ENCODE measurements around the gene ENDOD1. TPM values are rescaled to one million over a fixed set of nuclear protein-coding genes. Genes with fewer than 3 reads are reported as not detected.

ENDOD1 gene
- total RNA-seq, 1 experiment from 2014 or later: 32.1 TPM

- Histone ChIP-seq H3K36me3 (ENCODE audit: low read depth, low read length) (no peaks in the 10 kb centered on the region), H3K4me2 (ENCODE audit: low read length) (no peak overlapping the region), H3K79me2 (ENCODE audit: low read length) (no peaks in the 10 kb centered on the region), H3K9me2 (replicated peaks; ENCODE audit: low read length) (no peaks in the 10 kb centered on the region), H3F3A (ENCODE audit: low read length, unreplicated experiment) (no peaks in the 10 kb centered on the region), H2AFZ (ENCODE audit: low read length) (no peak overlapping the region), H3K27ac (ENCODE audit: low read length) (no peak overlapping the region), H3K27me3 (ENCODE audit: low read length) (peaks cover 50% of the 10 kb centered on the region), H3K9ac (ENCODE audit: low read length) (no peak overlapping the region), H3K9me3 (ENCODE audit: low read length) (no peaks in the 10 kb centered on the region), H4K20me1 (ENCODE audit: low read length) (no peaks in the 10 kb centered on the region), H3K4me3 (ENCODE audit: low read length) (no peak overlapping the region), H3K4me1 (ENCODE audit: insufficient read depth, low read length) (no peaks in the 10 kb centered on the region)
- no TSS peak for BruUV-seq (replicated peaks)
- ATAC-seq: no peak
- intact Hi-C loops (cut with micrococcal nuclease): no loop called here
- DNase-seq: no peak
- ChIA-PET CTCF (no interaction called here), POLR2A (ENCODE audit: unreplicated experiment) (no interaction called here)
- TF ChIP-seq EZH2 (IDR thresholded peaks at IDR 0.05; ENCODE audit: low read length, unreplicated experiment): no peak
- no peak for TF ChIP-seq CTCF (conservative IDR thresholded peaks at IDR 0.05; ENCODE audit: low read depth, low read length)
- no peak for TF ChIP-seq EZH2phosphoT487 (IDR thresholded peaks at IDR 0.05; ENCODE audit: borderline replicate concordance, low read length)
Observed at GRCh38 chr11:95170294-95170693, 80.6 kb downstream of the ENDOD1 start.

DNA sequence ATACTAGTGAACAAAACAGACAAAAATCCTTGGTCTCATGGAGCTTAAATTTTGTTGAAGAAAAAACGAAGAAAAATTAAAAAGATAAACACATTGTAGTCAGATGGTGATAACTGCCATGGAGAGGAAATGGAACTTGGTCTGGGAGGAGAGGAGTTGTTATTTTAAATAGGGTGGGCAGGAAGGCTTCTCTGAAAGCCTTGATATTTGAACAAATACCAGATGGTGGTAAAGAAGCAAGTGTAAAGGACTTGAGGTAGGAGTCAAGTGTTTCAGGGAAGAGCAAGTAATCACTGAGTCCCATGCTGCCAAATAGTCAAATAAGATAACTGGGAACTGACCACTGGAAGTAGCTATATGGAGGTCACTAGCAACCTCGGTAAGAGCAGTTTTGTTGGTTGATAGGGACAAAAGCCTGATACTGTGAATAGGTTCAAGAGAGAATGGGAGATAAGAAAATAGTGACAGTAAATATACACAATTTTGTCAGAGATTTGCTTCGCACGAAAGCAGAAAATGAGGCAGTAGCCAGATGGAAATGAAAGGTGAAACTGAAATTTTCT lies 86.3 kb downstream of the ENDOD1 start:
- no peaks in the 10 kb centered on the region for H4K20me1 ChIP-seq (ENCODE audit: low read length)
- no peak overlapping the region for H3K4me2 ChIP-seq (ENCODE audit: low read length)
- H3K4me1 ChIP-seq (ENCODE audit: insufficient read depth, low read length): no peaks in the 10 kb centered on the region
- no peaks in the 10 kb centered on the region for H3K9me2 ChIP-seq (replicated peaks; ENCODE audit: low read length)
- H3K9me3 ChIP-seq (ENCODE audit: low read length): no peaks in the 10 kb centered on the region
- intact Hi-C loops (cut with micrococcal nuclease): no loop called here
- no peak for ATAC-seq
- no peaks in the 10 kb centered on the region for H3K36me3 ChIP-seq (ENCODE audit: low read depth, low read length)
- H3K9ac ChIP-seq (ENCODE audit: low read length): no peak overlapping the region
- CTCF ChIA-PET: no interaction called here
- BruUV-seq (replicated peaks): no TSS peak
- no peaks in the 10 kb centered on the region for H3F3A ChIP-seq (ENCODE audit: low read length, unreplicated experiment)
- H3K27me3 ChIP-seq (ENCODE audit: low read length): peaks cover 63% of the 10 kb centered on the region
- DNase-seq: no peak
- H2AFZ ChIP-seq (ENCODE audit: low read length): no peak overlapping the region
- no peak overlapping the region for H3K4me3 ChIP-seq (ENCODE audit: low read length)
- no peaks in the 10 kb centered on the region for H3K79me2 ChIP-seq (ENCODE audit: low read length)
- POLR2A ChIA-PET (ENCODE audit: unreplicated experiment): no interaction called here
- no peak for TF ChIP-seq CTCF (conservative IDR thresholded peaks at IDR 0.05; ENCODE audit: low read depth, low read length)
- no peak for TF ChIP-seq EZH2phosphoT487 (IDR thresholded peaks at IDR 0.05; ENCODE audit: borderline replicate concordance, low read length)
- TF ChIP-seq EZH2 (IDR thresholded peaks at IDR 0.05; ENCODE audit: low read length, unreplicated experiment): no peak
- no peak overlapping the region for H3K27ac ChIP-seq (ENCODE audit: low read length)

Other genes starting within 250 kb of the ENDOD1 start
- 56.9 and 63.5 TPM in 2 replicates for gene CWC15, start 116.3 kb upstream of the ENDOD1 start, total RNA-seq (2014; rRNA removed)
- 2.7 and 4.1 TPM in 2 replicates for gene KDM4D, start 116.1 kb upstream of the ENDOD1 start, total RNA-seq (2014; rRNA removed)
- gene KDM4E, start 64.6 kb upstream of the ENDOD1 start, total RNA-seq (2014; rRNA removed): not detected in 2 replicates
- not detected in 2 replicates for gene KDM4F, start 40.4 kb upstream of the ENDOD1 start, total RNA-seq (2014; rRNA removed)
- 17.2 and 20.4 TPM in 2 replicates for gene SRSF8, start 22.9 kb upstream of the ENDOD1 start, total RNA-seq (2014; rRNA removed)
- gene SESN3, start 141.4 kb downstream of the ENDOD1 start, total RNA-seq (2014; rRNA removed): 0.23 and 0.55 TPM in 2 replicates